MCF 10A (cell line): Measurements from ENCODE around the gene HTR2C. TPM values are rescaled to one million over a fixed set of nuclear protein-coding genes. Genes with fewer than 3 reads are reported as not detected.

ENCODE experiments used
- BruUV-seq: library from RNA; stranded (reverse); fragments of 400-500 nt; replicated peaks from 2 replicates; lab custom pipeline; 2021; lab: Mats Ljungman, UMichigan
- CTCF ChIA-PET: fragments of 300-600 bp; sonication (Branson Sonifier 250); formaldehyde crosslinking; extraction: SDS; loops from one replicate; lab custom pipeline; 2021; ENCODE audit warnings: antibody characterized with exemption, inconsistent platforms; lab: Yijun Ruan, JAX
- POLR2A ChIA-PET: fragments of 300-600, 350-650 bp; sonication (Branson Sonifier 250); formaldehyde crosslinking; extraction: SDS; loops from one replicate; lab custom pipeline; 2020; ENCODE audit warnings: antibody characterized with exemption, inconsistent platforms; lab: Yijun Ruan, JAX
- DNase-seq: peaks from one replicate; pipeline ENCODE4 v3.0.0-alpha.2; 2018; ENCODE audit not compliant: unreplicated experiment
- H3K27ac Mint-ChIP-seq: one replicate; pipeline ENCODE4 v1.8.0; 2022; ENCODE audit warnings: mild to moderate bottlenecking, low read depth, mixed read lengths; ENCODE audit not compliant: unreplicated experiment
- H3K27me3 Mint-ChIP-seq: one replicate; pipeline ENCODE4 v1.8.0; 2022; ENCODE audit warnings: mixed read lengths; ENCODE audit not compliant: insufficient read depth, unreplicated experiment
- H3K36me3 Mint-ChIP-seq: one replicate; pipeline ENCODE4 v1.8.0; 2022; ENCODE audit warnings: mild to moderate bottlenecking, moderate library complexity, mixed read lengths; ENCODE audit not compliant: insufficient read depth, unreplicated experiment
- H3K4me1 Mint-ChIP-seq: one replicate; pipeline ENCODE4 v1.8.0; 2022; ENCODE audit warnings: mixed read lengths; ENCODE audit not compliant: insufficient read depth, unreplicated experiment
- H3K4me3 Mint-ChIP-seq: one replicate; pipeline ENCODE4 v1.8.0; 2022; ENCODE audit warnings: mild to moderate bottlenecking, moderate library complexity, mixed read lengths; ENCODE audit not compliant: unreplicated experiment
- H3K9me3 Mint-ChIP-seq: one replicate; pipeline ENCODE4 v1.8.0; 2022; ENCODE audit warnings: mixed read lengths; ENCODE audit not compliant: unreplicated experiment
- intact Hi-C: fragments of 100-400 bp; cut with micrococcal nuclease; formaldehyde crosslinking; loops from 2 replicates; pipeline ENCODE4 v1.14.1; 2022
- total RNA-seq: library from RNA; stranded (reverse); gene quantifications from 2 replicates; pipeline ENCODE4 v1.2.3, GENCODE V29; 2022
- TF ChIP-seq, protein P1 (sequence below): fragments of 200-600 bp; IDR thresholded peaks from one replicate; pipeline ENCODE4 v1.8.0; 2022; ENCODE audit warnings: antibody characterized with exemption, mild to moderate bottlenecking; ENCODE audit not compliant: unreplicated experiment

The HTR2C gene
- total RNA-seq, 1 experiment from 2014 or later, result not detected

DNA sequence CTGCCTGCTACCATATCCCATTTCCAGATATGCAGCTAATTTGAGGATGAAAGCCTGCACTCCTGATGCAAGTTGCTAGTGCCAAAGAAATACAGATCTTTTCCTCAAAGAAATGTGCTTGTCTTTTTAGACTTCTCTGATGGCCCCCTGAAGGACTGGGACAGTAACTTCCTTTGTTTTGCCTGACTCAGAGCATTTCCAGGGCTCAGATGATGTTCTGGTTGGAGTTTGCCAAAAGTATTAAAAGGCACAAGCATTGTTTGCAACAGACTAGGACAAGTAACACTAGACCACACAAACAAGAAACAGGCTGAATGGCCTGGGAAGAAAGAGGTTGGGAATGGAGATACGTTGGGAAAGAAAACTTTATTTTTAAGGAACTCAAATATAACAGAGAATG lies 258.3 kb downstream of the HTR2C start:
- ChIA-PET POLR2A (interaction anchor here (0.7 kb wide), 1 partner anchor 584 kb away, joined by 3 read pairs; no protein-coding TSS in a partner anchor), CTCF (interaction anchor here (0.8 kb wide), 1 partner anchor 117 kb away, joined by 3 read pairs; no protein-coding TSS in a partner anchor)
- TF ChIP-seq, protein P1, sequence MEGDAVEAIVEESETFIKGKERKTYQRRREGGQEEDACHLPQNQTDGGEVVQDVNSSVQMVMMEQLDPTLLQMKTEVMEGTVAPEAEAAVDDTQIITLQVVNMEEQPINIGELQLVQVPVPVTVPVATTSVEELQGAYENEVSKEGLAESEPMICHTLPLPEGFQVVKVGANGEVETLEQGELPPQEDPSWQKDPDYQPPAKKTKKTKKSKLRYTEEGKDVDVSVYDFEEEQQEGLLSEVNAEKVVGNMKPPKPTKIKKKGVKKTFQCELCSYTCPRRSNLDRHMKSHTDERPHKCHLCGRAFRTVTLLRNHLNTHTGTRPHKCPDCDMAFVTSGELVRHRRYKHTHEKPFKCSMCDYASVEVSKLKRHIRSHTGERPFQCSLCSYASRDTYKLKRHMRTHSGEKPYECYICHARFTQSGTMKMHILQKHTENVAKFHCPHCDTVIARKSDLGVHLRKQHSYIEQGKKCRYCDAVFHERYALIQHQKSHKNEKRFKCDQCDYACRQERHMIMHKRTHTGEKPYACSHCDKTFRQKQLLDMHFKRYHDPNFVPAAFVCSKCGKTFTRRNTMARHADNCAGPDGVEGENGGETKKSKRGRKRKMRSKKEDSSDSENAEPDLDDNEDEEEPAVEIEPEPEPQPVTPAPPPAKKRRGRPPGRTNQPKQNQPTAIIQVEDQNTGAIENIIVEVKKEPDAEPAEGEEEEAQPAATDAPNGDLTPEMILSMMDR, result no peak
- Mint-ChIP-seq H3K4me3 (no peak overlapping the region), H3K27ac (no peak overlapping the region), H3K9me3 (no peaks in the 10 kb centered on the region), H3K27me3 (peaks cover 55% of the 10 kb centered on the region), H3K4me1 (no peaks in the 10 kb centered on the region), H3K36me3 (no peaks in the 10 kb centered on the region)
- no TSS peak for BruUV-seq
- intact Hi-C loops, result no loop called here
- no peak for DNase-seq

DNA sequence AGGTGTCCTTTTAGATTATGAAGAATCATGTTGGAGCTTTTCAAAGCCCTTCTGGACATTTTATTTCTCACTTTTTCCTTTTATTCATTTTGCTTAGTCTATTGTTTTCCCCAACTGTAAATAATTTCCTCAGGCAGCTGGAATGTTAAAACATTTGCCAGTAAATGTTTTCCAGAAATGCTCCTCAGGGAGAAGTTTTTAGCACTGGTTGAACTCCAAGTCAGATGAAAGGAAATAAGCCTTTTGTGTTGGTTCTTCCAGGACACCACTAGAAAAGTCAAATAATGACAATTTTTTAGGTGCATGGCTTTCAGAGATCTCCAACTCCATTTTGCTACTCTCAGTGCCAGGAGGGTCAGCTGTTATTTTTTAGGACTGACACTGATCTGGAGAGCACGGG lies 305.6 kb downstream of the HTR2C start:
- H3K4me1 Mint-ChIP-seq, result no peaks in the 10 kb centered on the region
- BruUV-seq, result no TSS peak
- no peak for DNase-seq
- ChIA-PET CTCF (interaction anchor here (0.8 kb wide), 1 partner anchor 945 kb away, joined by 3 read pairs; no protein-coding TSS in a partner anchor), POLR2A (no interaction called here)
- intact Hi-C loops, result no loop called here
- no peak overlapping the region for H3K27ac Mint-ChIP-seq
- H3K4me3 Mint-ChIP-seq, result no peak overlapping the region
- TF ChIP-seq, protein P1, result no peak
- peaks cover 37% of the 10 kb centered on the region for H3K27me3 Mint-ChIP-seq
- H3K9me3 Mint-ChIP-seq, result peaks cover 6% of the 10 kb centered on the region
- H3K36me3 Mint-ChIP-seq, result no peaks in the 10 kb centered on the region

DNA sequence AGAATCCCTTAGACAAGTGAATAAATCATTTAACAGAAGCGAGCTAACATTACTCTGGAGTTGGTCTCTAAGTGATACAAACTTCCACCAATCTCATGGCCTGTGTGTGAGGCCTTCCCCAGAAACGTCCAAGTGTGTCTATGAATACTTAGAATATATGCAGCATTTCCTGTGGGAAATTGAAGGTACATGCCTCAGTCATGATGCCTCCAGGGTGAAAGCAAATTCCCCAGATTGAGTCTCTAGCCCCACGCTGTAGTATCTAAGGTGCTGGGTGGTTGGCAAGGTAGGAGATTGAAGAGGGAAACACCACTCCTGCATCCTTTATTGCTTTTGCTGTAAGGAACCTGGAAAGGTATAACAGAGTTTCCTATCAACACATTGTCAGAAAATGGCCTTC lies 319.7 kb downstream of the HTR2C start:
- no peak overlapping the region for H3K27ac Mint-ChIP-seq
- no peaks in the 10 kb centered on the region for H3K36me3 Mint-ChIP-seq
- no peak for DNase-seq
- TF ChIP-seq, protein P1, result no peak
- CTCF ChIA-PET, result no interaction called here
- POLR2A ChIA-PET, result no interaction called here
- no peaks in the 10 kb centered on the region for H3K9me3 Mint-ChIP-seq
- intact Hi-C loops, result no loop called here
- H3K4me3 Mint-ChIP-seq, result no peak overlapping the region
- H3K27me3 Mint-ChIP-seq, result peaks cover 68% of the 10 kb centered on the region
- BruUV-seq, result no TSS peak
- H3K4me1 Mint-ChIP-seq, result no peaks in the 10 kb centered on the region

DNA sequence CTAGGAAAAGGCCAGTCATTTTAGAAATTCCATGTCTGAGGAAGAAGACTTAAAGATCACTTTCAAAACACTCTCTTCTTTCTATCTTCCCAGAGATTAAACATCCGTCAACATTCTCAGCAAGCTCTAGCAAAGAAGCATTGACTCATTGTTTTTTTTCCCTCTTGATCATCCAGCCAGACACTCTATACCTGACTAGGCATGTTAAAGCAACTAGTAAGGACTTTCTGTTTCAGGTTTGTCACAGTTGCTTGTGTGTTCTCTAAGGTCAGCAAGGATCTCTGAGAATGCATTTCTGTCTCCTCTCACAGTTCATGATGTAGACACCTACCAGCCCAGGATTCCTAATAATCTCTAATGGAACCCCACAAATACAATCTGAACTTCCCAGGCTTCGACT lies 321.4 kb downstream of the HTR2C start:
- TF ChIP-seq, protein P1, result no peak
- intact Hi-C loops, result no loop called here
- Mint-ChIP-seq H3K27me3 (peaks cover 56% of the 10 kb centered on the region), H3K4me3 (no peak overlapping the region), H3K27ac (peak overlapping the region; percentile 37), H3K9me3 (no peaks in the 10 kb centered on the region), H3K4me1 (no peaks in the 10 kb centered on the region), H3K36me3 (no peaks in the 10 kb centered on the region)
- BruUV-seq, result no TSS peak
- ChIA-PET POLR2A (no interaction called here), CTCF (no interaction called here)
- peak; percentile 11 for DNase-seq
